Sigmoid colon (tissue), 7 donors: ENCODE data around the gene CNMD. TPM values are rescaled to one million over a fixed set of nuclear protein-coding genes. Genes with fewer than 3 reads are reported as not detected.
A peak's percentile ranks its signal among the peaks of the same experiment; 100 is the strongest.
"Not testable (repeated sequence)": the region's sequence is repeated elsewhere in the genome, so short reads cannot be mapped to it uniquely, and the experiment has no call there.

Source experiments
- DNase-seq: peaks from one replicate; pipeline ENCODE4 v3.0.0-alpha.2; 2019
- H3K27ac ChIP-seq, 4 donors: fragments of 200-600 bp; sonication (generic); one replicate each; pipeline ENCODE4 v1.5.1; 2016 to 2019; ENCODE audit warnings: mild to moderate bottlenecking in 1 of 4
- H3K27me3 ChIP-seq, 3 donors: fragments of 200-600 bp; sonication (generic); one replicate each; pipeline ENCODE4 v1.5.1; 2019; ENCODE audit warnings: mild to moderate bottlenecking in 1 of 3
- H3K36me3 ChIP-seq, 4 donors: fragments of 200-600 bp; sonication (generic); one replicate each; pipeline ENCODE4 v1.5.1; 2016 to 2019
- H3K4me1 ChIP-seq, 4 donors: fragments of 200-600 bp; sonication (generic); one replicate each; pipeline ENCODE4 v1.5.1; 2017 to 2019
- H3K4me3 ChIP-seq, 4 donors: fragments of 200-600 bp; sonication (generic); one replicate each; pipeline ENCODE4 v1.5.1; 2017 to 2019; ENCODE audit warnings: mild to moderate bottlenecking in 2 of 4, moderate library complexity in 1 of 4
- H3K9me3 ChIP-seq, 4 donors: fragments of 200-600 bp in 3 of 4; sonication (generic) in 3 of 4; one replicate each; pipeline versions ENCODE4 v1.5.1 to v1.6.1; 2013 to 2019
- CTCF ChIP-seq, 4 experiments: fragments of 450-650 bp in 3 of 4; fragments of 200-600 bp in 1 of 4; IDR thresholded peaks; one replicate each; pipeline ENCODE4 v1.5.1; 2016 to 2019; ENCODE audit warnings: antibody characterized with exemption in 4 of 4, mild to moderate bottlenecking in 3 of 4, moderate library complexity in 2 of 4
- EP300 ChIP-seq, 4 donors: sonication (generic); formaldehyde crosslinking; IDR thresholded peaks; one replicate each; pipeline ENCODE4 v1.6.1; 2017; ENCODE audit warnings: antibody characterized with exemption in 4 of 4
- POLR2A ChIP-seq, 2 donors: fragments of 450-650 bp; IDR thresholded peaks; one replicate each; pipeline ENCODE4 v1.6.1; 2016; ENCODE audit warnings: antibody characterized with exemption in 2 of 2, mild to moderate bottlenecking in 2 of 2, moderate library complexity in 2 of 2
- POLR2AphosphoS5 ChIP-seq, 4 donors: sonication (generic); formaldehyde crosslinking; IDR thresholded peaks; one replicate each; pipeline ENCODE4 v1.6.1; 2017; ENCODE audit warnings: antibody characterized with exemption in 4 of 4
- whole genome bisulfite sequencing, 2 donors: extraction: QIAGEN DNeasy Blood & Tissue Kit; methylation state at CpG; one replicate each; pipeline ENCODE4 v1.1.7; 2013; 5-methylcytosine and 5-hydroxymethylcytosine counted together
- intact Hi-C: fragments of 100-400 bp; cut with DNase I; formaldehyde crosslinking; loops from one replicate; pipeline ENCODE4 v1.15.1; 2023
- polyA plus RNA-seq, 3 donors: library from polyadenylated mRNA; stranded (reverse); fragments of 200-250 nt; gene quantifications; one replicate each; pipeline ENCODE4 v1.2.3, GENCODE V29; 2013
- total RNA-seq, 4 donors: library from RNA; depleted of rRNA; stranded (reverse); fragments of >200 nt; gene quantifications; one replicate each; pipeline ENCODE4 v1.1.0, GENCODE V29; 2016
- donor health status: healthy with polysubstance abuse.
- donor health status: Bipolar disorder and iron deficiency.
- donor health status: healthy.

The CNMD gene
- total and polyA plus RNA-seq, 7 donors: 0.10 TPM; not detected in 6

GRCh38 chr13:52723181-52723580 lies 16.4 kb downstream of the CNMD start:
- H3K27ac ChIP-seq: no peak overlapping the region
- H3K9me3 ChIP-seq: no peaks in the 10 kb centered on the region
- no peaks in the 10 kb centered on the region for H3K27me3 ChIP-seq
- TF ChIP-seq EP300 (IDR thresholded peaks at IDR 0.05) (no peak), POLR2A (IDR thresholded peaks at IDR 0.05) (no peak), POLR2AphosphoS5 (IDR thresholded peaks at IDR 0.05) (no peak), CTCF (IDR thresholded peaks at IDR 0.05) (no peak)
- intact Hi-C loops: no loop called here
- DNase-seq: no peak
- H3K36me3 ChIP-seq: no peaks in the 10 kb centered on the region
- H3K4me1 ChIP-seq: no peaks in the 10 kb centered on the region
- H3K4me3 ChIP-seq: no peak overlapping the region
- 84 to 90% methylated on average over 4 of the region's 4 CpGs for WGBS, 2 donors

GRCh38 chr13:52721356-52721755 lies 18.3 kb downstream of the CNMD start:
- DNase-seq, H3K27ac ChIP-seq, H3K36me3 ChIP-seq, intact Hi-C loops, H3K4me3 ChIP-seq, H3K4me1 ChIP-seq, H3K27me3 ChIP-seq, H3K9me3 ChIP-seq: not testable (repeated sequence)
- 91 to 92% methylated on average over 2 of the region's 2 CpGs for WGBS, 2 donors

GRCh38 chr13:52720904-52721303 lies 18.7 kb downstream of the CNMD start:
- H3K9me3 ChIP-seq, intact Hi-C loops, H3K4me1 ChIP-seq, H3K36me3 ChIP-seq, DNase-seq, H3K27ac ChIP-seq, H3K27me3 ChIP-seq, H3K4me3 ChIP-seq: not testable (repeated sequence)
- 61 to 68% methylated on average over 7 of the region's 7 CpGs for WGBS, 2 donors

GRCh38 chr13:52713894-52714293 lies 25.7 kb downstream of the CNMD start:
- H3K36me3 ChIP-seq: no peaks in the 10 kb centered on the region
- H3K27me3 ChIP-seq: no peaks in the 10 kb centered on the region
- DNase-seq: peak; percentile 74
- no peak overlapping the region for H3K4me3 ChIP-seq
- intact Hi-C loops: no loop called here
- H3K27ac ChIP-seq: no peak overlapping the region
- no peaks in the 10 kb centered on the region for H3K9me3 ChIP-seq
- TF ChIP-seq CTCF (IDR thresholded peaks at IDR 0.05) (no peak), POLR2AphosphoS5 (IDR thresholded peaks at IDR 0.05) (no peak), POLR2A (IDR thresholded peaks at IDR 0.05) (no peak), EP300 (IDR thresholded peaks at IDR 0.05) (no peak)
- 48 to 72% methylated on average over 3 of the region's 3 CpGs for WGBS, 2 donors
- H3K4me1 ChIP-seq: no peaks in the 10 kb centered on the region

- Histone ChIP-seq H3K9me3 (no peaks in the 10 kb centered on the region), H3K27me3 (no peaks in the 10 kb centered on the region), H3K4me3 (no peak overlapping the region), H3K36me3 (no peaks in the 10 kb centered on the region), H3K27ac (no peak overlapping the region), H3K4me1 (no peaks in the 10 kb centered on the region)
- intact Hi-C loops: no loop called here
- TF ChIP-seq CTCF (IDR thresholded peaks at IDR 0.05) (no peak), POLR2AphosphoS5 (IDR thresholded peaks at IDR 0.05) (no peak), POLR2A (IDR thresholded peaks at IDR 0.05) (no peak), EP300 (IDR thresholded peaks at IDR 0.05) (no peak)
- 83% methylated on average over 3 of the region's 3 CpGs for WGBS, 2 donors
- no peak for DNase-seq
These were observed 27.2 kb downstream of the CNMD start for GRCh38 chr13:52712385-52712784.

- H3K27ac ChIP-seq: no peak overlapping the region
- TF ChIP-seq POLR2A (IDR thresholded peaks at IDR 0.05) (no peak), CTCF (IDR thresholded peaks at IDR 0.05) (no peak)
- no peaks in the 10 kb centered on the region for H3K36me3 ChIP-seq
- WGBS, 2 donors: 82 to 89% methylated on average over 3 of the region's 3 CpGs
- H3K27me3 ChIP-seq: no peaks in the 10 kb centered on the region
- DNase-seq: no peak
- no peaks in the 10 kb centered on the region for H3K4me1 ChIP-seq
- intact Hi-C loops: no loop called here
- H3K4me3 ChIP-seq: no peak overlapping the region
- no peaks in the 10 kb centered on the region for H3K9me3 ChIP-seq
These were observed 28.3 kb downstream of the CNMD start for GRCh38 chr13:52711286-52711685.

GRCh38 chr13:52708266-52708665 lies 31.4 kb downstream of the CNMD start:
- 84 to 87% methylated on average over 12 of the region's 12 CpGs for WGBS, 2 donors
- DNase-seq, intact Hi-C loops, H3K4me1 ChIP-seq, H3K27me3 ChIP-seq, H3K4me3 ChIP-seq, H3K27ac ChIP-seq, H3K36me3 ChIP-seq, H3K9me3 ChIP-seq: not testable (repeated sequence)
